SK-N-SH treated with all-trans-retinoic acid at 6 μM for 48 hours (cell line): ENCODE data around the gene PLVAP.

Source experiments
- ARNTL ChIP-seq: fragments of 450-650 bp; formaldehyde crosslinking; IDR thresholded peaks from 2 replicates; pipeline ENCODE4 v1.5.0; 2020; ENCODE audit warnings: low read depth, mild to moderate bottlenecking, moderate library complexity, borderline replicate concordance
- CSDC2 ChIP-seq: fragments of 250-450 bp; sonication (Bioruptor Pico); IDR thresholded peaks from 2 replicates; pipeline ENCODE4 v1.5.0; 2020; ENCODE audit warnings: mild to moderate bottlenecking, moderate library complexity
- ESRRG ChIP-seq: fragments of 250-450 bp; sonication (Bioruptor Pico); IDR thresholded peaks from 2 replicates; pipeline ENCODE4 v1.6.1; 2021; ENCODE audit warnings: mild to moderate bottlenecking
- GLIS3 ChIP-seq: fragments of 250-450 bp; sonication (Bioruptor Pico); IDR thresholded peaks from 2 replicates; pipeline ENCODE4 v1.5.0; 2020; ENCODE audit warnings: mild to moderate bottlenecking, moderate library complexity
- POU6F1 ChIP-seq: fragments of 250-450 bp; sonication (Bioruptor Pico); IDR thresholded peaks from 2 replicates; pipeline ENCODE4 v1.8.0; 2021; ENCODE audit warnings: low read depth, mild to moderate bottlenecking, moderate library complexity, borderline replicate concordance
- PPARA ChIP-seq: fragments of 250-450 bp; sonication (Bioruptor Pico); IDR thresholded peaks from 2 replicates; pipeline ENCODE4 v1.5.0; 2020; ENCODE audit warnings: mild to moderate bottlenecking, borderline replicate concordance
- RARB ChIP-seq: fragments of 250-450 bp; sonication (Bioruptor Pico); IDR thresholded peaks from 2 replicates; pipeline ENCODE4 v1.8.0; 2021; ENCODE audit warnings: mild to moderate bottlenecking, moderate library complexity
- TCF4 ChIP-seq: fragments of 250-450 bp; sonication (Bioruptor Pico); IDR thresholded peaks from 2 replicates; pipeline ENCODE4 v1.8.0; 2021; ENCODE audit warnings: mild to moderate bottlenecking, moderate library complexity, borderline replicate concordance
- TOX ChIP-seq: fragments of 250-450 bp; sonication (Bioruptor Pico); IDR thresholded peaks from 2 replicates; pipeline ENCODE4 v1.8.0; 2021; ENCODE audit warnings: mild to moderate bottlenecking, moderate library complexity, borderline replicate concordance
- ZNF8 ChIP-seq: fragments of 450-650 bp; formaldehyde crosslinking; IDR thresholded peaks from 2 replicates; pipeline ENCODE4 v1.5.0; 2020; ENCODE audit warnings: mild to moderate bottlenecking, moderate library complexity
- TF ChIP-seq, protein P1 (sequence below): fragments of 250-450 bp; sonication (Bioruptor Pico); IDR thresholded peaks from 2 replicates; pipeline ENCODE4 v1.5.1; 2020; ENCODE audit warnings: low read depth, mild to moderate bottlenecking, moderate library complexity
- TF ChIP-seq, protein P2 (sequence below): fragments of 250-450 bp; sonication (Bioruptor Pico); IDR thresholded peaks from 2 replicates; pipeline ENCODE4 v1.8.0; 2020; ENCODE audit warnings: mild to moderate bottlenecking, moderate library complexity, borderline replicate concordance

GRCh38 chr19:17332677-17333581 lies 44.2 kb downstream of the PLVAP start:
- TF ChIP-seq CSDC2 (CRISPR knock-in tag), result no peak
- TF ChIP-seq, protein P1, sequence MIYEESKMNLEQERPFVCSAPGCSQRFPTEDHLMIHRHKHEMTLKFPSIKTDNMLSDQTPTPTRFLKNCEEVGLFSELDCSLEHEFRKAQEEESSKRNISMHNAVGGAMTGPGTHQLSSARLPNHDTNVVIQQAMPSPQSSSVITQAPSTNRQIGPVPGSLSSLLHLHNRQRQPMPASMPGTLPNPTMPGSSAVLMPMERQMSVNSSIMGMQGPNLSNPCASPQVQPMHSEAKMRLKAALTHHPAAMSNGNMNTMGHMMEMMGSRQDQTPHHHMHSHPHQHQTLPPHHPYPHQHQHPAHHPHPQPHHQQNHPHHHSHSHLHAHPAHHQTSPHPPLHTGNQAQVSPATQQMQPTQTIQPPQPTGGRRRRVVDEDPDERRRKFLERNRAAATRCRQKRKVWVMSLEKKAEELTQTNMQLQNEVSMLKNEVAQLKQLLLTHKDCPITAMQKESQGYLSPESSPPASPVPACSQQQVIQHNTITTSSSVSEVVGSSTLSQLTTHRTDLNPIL (CRISPR knock-in tag), result no peak
- TF ChIP-seq TCF4 (CRISPR knock-in tag), result no peak
- no peak for TF ChIP-seq GLIS3 (CRISPR knock-in tag)
- no peak for TF ChIP-seq PPARA (CRISPR knock-in tag)
- TF ChIP-seq ARNTL (CRISPR knock-in tag), result no peak
- TF ChIP-seq ESRRG (CRISPR knock-in tag), result no peak
- TF ChIP-seq ZNF8 (CRISPR knock-in tag), result no peak
- TF ChIP-seq, protein P2, sequence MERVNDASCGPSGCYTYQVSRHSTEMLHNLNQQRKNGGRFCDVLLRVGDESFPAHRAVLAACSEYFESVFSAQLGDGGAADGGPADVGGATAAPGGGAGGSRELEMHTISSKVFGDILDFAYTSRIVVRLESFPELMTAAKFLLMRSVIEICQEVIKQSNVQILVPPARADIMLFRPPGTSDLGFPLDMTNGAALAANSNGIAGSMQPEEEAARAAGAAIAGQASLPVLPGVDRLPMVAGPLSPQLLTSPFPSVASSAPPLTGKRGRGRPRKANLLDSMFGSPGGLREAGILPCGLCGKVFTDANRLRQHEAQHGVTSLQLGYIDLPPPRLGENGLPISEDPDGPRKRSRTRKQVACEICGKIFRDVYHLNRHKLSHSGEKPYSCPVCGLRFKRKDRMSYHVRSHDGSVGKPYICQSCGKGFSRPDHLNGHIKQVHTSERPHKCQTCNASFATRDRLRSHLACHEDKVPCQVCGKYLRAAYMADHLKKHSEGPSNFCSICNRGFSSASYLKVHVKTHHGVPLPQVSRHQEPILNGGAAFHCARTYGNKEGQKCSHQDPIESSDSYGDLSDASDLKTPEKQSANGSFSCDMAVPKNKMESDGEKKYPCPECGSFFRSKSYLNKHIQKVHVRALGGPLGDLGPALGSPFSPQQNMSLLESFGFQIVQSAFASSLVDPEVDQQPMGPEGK (CRISPR knock-in tag), result no peak
- no peak for TF ChIP-seq POU6F1 (CRISPR knock-in tag)
- no peak for TF ChIP-seq TOX (CRISPR knock-in tag)
- TF ChIP-seq RARB (CRISPR knock-in tag), result no peak
